Neural cell (in vitro differentiated cells): ENCODE measurements around the gene CCDC144A.
"Not testable (repeated sequence)": the region's sequence is repeated elsewhere in the genome, so short reads cannot be mapped to it uniquely, and the experiment has no call there.

ENCODE experiments used
- POLR2AphosphoS5 ChIP-seq: IDR thresholded peaks from 2 replicates; pipeline ENCODE4 v1.6.1; 2012
- TF ChIP-seq, protein P1 (sequence below): fragments of 450-650 bp; IDR thresholded peaks from 2 replicates; pipeline ENCODE4 v1.5.1; 2014; ENCODE audit warnings: antibody characterized with exemption, mild to moderate bottlenecking, moderate library complexity; ENCODE audit not compliant: poor library complexity, severe bottlenecking

DNA sequence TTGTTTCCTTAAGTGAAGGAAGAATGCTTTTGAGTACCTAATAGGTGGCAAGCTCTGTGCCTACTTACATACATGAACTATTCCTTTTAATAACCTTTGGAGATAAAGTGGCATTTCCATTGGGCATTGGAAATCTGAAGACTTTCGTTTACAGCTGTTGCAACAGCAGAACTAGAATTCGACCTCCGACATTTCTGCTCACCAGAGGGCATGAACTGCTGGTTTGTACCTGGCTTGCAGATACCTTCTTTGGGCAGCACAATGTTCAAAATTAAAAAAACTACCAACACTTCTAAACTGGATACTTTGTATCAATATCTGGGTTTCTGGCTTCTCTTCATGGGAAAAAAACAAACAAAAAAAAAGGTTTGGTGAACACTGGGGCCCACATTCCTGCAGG, 99.6 kb downstream of the CCDC144A start:
- not testable (repeated sequence) for TF ChIP-seq POLR2AphosphoS5
- TF ChIP-seq, protein P1, sequence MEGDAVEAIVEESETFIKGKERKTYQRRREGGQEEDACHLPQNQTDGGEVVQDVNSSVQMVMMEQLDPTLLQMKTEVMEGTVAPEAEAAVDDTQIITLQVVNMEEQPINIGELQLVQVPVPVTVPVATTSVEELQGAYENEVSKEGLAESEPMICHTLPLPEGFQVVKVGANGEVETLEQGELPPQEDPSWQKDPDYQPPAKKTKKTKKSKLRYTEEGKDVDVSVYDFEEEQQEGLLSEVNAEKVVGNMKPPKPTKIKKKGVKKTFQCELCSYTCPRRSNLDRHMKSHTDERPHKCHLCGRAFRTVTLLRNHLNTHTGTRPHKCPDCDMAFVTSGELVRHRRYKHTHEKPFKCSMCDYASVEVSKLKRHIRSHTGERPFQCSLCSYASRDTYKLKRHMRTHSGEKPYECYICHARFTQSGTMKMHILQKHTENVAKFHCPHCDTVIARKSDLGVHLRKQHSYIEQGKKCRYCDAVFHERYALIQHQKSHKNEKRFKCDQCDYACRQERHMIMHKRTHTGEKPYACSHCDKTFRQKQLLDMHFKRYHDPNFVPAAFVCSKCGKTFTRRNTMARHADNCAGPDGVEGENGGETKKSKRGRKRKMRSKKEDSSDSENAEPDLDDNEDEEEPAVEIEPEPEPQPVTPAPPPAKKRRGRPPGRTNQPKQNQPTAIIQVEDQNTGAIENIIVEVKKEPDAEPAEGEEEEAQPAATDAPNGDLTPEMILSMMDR = not testable (repeated sequence)
